ENCODE data around the gene OTUD1.

OTUD1 gene

DNA sequence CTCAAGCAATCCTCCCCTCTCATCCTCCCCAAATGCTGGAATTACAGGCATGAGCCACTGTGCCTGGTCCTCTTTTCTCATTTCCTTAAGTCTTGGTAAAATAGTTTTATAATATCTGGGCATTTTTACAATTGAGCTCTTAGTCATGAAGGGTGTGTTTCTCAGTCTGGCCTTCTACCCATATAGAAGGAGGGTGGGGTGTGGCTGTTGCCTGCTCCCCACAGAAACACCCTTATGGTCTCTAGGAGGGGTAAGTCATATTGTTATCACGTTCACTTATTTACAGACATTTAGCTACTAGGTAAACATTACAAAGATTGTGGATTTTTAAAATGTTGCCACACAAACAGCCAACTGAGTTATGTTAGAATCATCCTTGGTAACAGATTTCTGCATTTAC, 6.7 kb upstream of the OTUD1 start:
- peak in 1 of 2 donors; percentile 28 for DNase-seq

GRCh38 chr10:23432639-23433038, 6.2 kb upstream of the OTUD1 start:
- peak; percentile 17 to 42 for DNase-seq

DNA sequence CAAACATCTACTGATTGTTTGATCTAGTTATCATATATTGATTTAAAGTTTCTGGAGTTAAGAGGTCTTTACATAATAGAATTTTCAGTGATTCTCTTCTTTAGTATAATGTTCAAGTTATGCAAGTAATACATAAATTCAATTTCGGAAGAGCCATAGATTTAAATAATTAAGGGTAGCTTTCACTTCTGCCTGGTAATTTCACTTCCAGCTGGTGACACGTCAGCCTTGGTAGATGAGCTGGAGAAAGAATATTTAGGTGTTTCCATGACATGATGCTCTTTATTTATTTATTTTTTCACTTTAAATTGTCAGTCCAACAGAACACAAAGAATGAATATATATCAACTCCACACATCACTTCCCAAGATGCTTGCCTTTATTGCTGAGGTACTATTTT, 5.2 kb upstream of the OTUD1 start:
- peak in 1 of 2 donors; percentile 34 for DNase-seq

- no peak for DNase-seq
These were observed 3.5 kb upstream of the OTUD1 start for GRCh38 chr10:23435378-23435777.

- DNase-seq = no peak
These were observed 1.9 kb upstream of the OTUD1 start for GRCh38 chr10:23436983-23437382.

DNA sequence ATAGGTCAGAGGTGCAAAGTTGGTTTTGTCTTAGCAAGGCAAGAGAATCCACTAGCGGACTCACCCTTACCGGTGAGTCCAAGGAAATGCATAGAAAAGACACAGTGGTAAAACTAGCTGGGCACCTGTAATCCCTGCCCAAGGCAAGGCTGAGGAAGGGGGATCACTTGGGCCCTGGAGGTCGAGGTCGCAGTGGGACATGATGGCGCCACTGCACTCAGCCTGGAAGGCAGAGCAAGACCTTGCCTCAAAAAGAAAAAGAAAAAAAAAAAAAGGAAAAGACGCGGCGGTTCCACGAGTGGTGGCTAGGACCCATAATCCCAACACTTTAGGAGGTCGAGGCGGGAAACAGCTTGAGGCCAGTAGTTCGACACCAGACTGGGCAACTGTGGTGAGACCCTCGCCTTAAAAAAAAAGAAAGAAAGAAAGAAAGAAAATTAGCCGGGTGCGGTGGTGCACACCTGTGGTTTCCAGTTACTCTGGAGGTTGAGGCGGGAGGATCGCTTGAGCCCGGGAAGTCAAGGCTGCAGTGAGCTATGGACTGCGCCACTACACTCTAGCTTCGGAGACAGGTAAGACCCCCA, 820 bp upstream of the OTUD1 start:
- DNase-seq = no peak

- DNase-seq = no peak
These were observed 631 bp downstream of the OTUD1 start for GRCh38 chr10:23439452-23439960.

GRCh38 chr10:23439961-23440889, 1.4 kb downstream of the OTUD1 start:
- DNase-seq = peak in 1 of 2 donors; percentile 25

DNA sequence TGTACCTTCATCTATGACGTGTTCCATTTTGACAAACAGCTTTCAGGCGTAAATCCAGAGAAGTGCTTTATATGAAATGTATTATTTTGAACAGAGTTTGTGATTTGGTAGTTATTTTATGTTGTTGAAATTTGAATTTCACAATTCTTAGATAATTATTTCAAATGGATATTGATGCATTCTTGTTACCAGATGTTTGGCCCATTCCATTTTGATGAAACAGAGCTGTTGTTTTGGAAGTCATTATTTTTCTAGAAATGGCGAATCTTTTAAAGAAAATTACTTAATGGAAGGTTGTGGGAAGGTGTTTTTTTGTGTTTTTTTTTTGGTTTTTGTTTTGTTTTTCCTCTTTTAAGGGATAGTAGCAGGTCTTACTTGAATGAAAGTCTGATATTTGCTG, 2.4 kb downstream of the OTUD1 start:
- DNase-seq = no peak

DNA sequence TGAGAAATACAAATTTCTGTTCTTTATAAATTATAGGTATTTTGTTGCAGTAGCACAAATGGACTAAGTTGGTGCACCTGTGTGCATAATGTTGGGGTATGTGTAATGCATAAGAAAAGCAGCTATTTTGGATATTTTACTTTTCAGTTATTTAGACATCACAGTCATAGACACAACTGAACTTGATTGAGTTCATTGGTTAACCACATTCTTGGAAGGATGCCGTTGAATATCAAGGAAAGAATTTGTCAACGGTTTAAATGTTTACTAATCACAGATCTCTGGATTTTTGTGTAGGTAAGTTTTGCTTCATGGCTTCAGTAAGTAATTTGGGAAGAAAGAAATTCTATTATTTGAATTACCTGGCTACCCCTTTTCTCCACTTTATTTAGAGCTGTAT, 4.1 kb downstream of the OTUD1 start:
- DNase-seq = no peak

GRCh38 chr10:23445591-23445990, 6.7 kb downstream of the OTUD1 start:
- DNase-seq = no peak

- no peak for DNase-seq
These were observed 9.4 kb downstream of the OTUD1 start for GRCh38 chr10:23448323-23448722.

GRCh38 chr10:23448802-23449570, 10.1 kb downstream of the OTUD1 start:
- peak in 1 of 2 donors; percentile 39 for DNase-seq

GRCh38 chr10:23452033-23452655, 13.3 kb downstream of the OTUD1 start:
- DNase-seq = no peak

DNA sequence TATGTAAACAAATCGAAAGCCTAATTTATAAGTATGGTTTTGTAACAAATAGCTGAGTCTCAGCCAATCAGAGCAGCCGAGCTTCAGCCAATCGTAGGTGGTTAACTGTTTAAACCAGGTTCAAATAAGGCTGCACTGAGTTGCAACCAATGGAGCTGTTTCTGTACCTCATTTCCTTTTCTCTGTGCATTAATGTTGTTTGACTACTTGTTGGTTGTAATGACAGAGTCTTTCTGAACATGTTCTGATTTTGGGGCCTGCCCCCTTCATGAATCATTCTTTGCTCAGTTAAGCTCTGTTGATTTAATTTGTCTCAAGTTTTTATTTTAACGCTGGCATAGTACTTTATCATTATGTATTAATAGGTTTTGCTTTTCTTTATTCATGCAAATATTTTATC, 14.6 kb downstream of the OTUD1 start:
- no peak for DNase-seq

DNA sequence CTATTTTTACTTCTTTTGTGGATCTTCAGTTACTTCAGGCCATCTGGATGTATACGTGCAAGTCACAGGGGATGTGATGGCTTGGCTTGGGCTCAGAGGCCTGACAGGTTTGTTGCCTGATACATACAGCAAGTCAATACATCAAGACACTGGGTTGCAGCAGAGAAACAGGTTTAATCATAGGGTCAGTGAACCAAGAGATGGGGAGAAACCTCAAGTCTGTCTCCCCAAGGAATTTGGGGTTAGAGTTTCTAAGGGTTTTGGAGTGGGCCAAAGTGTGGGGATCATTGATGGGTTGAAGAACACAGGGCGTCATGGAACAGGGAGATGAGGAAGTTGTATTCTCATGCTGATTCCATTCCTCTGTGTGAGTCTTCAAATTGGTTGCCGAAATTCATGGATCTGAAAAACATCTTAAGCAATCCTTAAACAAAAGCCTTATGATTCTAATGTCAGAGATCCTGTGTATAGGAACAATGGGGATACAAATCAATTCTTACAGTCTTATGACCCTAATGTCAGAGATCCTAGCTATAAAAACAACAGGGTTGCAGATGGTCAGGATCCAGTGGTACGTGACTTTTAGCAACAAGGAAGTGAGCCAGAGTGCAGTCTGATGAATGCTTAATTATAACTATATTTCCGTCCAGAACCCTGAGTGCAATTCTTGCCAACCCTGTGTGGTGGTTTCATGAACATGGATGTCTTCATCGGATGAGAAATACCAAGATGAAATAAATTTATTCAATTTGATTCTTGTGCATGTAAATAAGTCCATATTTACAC, 18.9 kb downstream of the OTUD1 start:
- DNase-seq = no peak

DNA sequence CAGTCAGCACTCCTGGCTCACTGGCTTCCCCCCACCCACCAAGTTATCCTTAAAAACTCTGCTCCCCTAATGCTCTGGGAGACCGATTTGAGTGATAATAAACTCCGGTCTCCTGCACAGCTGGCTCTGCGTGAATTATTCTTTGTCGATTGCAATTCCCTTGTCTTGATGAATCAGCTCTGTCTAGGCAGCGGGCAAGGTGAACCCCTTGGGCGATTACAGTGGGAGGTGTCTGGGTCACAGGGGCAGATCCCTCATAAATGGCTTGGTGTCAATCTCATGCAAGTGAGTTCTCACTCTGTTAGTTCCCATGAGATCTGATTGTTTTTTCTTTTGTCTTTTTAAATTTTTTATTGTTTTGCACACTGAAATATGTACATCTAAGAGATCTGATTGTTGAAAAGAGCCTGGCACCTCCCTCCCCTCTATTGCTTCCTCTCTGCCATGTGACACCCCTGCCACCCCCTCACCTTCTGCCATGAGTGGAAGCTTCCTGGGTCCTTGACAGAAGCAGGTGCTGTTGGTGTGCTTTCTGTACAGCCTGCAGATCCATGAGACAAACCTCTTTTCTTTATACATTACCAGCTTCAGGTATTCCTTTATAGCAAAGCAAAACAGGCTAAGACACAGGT, 20.5 kb downstream of the OTUD1 start:
- DNase-seq = no peak

- DNase-seq = no peak
These were observed 22.7 kb downstream of the OTUD1 start for GRCh38 chr10:23461557-23461956.

DNA sequence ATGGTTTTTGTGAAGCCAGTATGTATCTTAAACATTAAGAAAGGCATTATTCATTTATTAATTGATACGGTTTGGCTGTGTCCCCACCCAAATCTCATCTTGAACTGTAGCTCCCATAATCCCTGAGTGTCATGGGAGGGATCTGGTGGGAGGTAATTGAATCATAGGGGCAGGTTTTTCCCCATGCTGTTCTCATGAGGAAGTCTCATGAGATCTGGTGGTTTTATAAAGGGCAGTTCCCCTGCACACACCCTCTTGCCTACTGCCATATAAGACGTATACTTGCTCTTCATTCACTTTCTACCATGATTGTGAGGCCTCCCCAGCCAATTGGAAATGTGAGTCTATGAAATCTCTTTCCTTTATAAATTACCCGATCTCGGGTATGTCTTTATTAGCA, 28.1 kb downstream of the OTUD1 start:
- DNase-seq = no peak

- no peak for DNase-seq
These were observed 28.7 kb downstream of the OTUD1 start for GRCh38 chr10:23467548-23467947.

- DNase-seq = no peak
These were observed 30.8 kb downstream of the OTUD1 start for GRCh38 chr10:23469596-23470237.

Measured in CD4-positive, alpha-beta T cell treated with Interferon alpha-2 for 1 hour (primary cell).